ENCODE results near the gene SOX6. TPM values are rescaled to one million over a fixed set of nuclear protein-coding genes. Genes with fewer than 3 reads are reported as not detected.

The SOX6 gene
- total RNA-seq, 4 donors from 2014 or later, result 3.1 to 12.6 (median 7.6) TPM

DNA sequence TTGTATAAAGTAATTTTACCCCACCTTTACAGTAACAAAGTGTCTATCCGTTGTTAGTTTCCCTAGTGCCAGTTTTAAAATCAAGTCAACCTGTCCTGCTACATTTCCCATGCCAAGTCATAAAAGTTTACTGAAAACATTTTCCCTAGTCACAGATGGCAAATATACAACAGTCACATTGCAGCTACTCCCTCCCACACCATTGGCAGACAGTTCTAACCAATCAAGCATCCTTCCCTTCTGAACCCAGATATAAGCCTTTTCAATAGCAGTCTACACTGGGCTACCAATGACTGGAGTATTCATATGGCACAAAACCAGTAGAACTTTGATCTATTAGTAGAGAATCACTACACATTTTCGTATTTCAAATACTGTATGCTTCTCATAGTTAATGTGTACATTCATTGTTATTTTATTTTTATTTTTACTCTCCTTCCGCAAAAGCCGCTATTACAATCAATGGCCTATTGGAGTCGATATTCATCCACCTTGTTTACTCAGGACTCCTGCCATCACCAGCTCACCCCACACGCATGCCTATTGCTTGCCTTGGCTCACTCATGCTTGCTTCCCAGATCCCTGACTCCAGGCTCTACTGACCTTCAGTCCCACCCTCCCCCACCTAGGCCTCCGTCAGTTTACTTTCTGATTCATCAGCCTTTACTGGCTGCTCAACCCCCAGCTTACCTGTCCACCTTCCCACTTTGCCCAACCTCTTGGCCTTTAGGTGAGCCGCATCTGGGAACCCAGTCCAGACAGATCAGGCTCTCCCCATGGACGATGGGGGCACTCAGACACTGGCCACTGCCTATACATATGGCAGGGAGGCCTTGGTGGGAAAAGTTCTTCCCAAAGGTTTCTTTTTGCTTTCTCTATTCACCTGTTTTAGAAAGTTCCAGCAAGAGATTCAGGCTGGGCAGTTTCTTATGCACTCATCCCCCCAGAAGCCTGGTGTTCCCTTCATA is 408.4 kb downstream of the SOX6 start:
- TF ChIP-seq, protein P1, sequence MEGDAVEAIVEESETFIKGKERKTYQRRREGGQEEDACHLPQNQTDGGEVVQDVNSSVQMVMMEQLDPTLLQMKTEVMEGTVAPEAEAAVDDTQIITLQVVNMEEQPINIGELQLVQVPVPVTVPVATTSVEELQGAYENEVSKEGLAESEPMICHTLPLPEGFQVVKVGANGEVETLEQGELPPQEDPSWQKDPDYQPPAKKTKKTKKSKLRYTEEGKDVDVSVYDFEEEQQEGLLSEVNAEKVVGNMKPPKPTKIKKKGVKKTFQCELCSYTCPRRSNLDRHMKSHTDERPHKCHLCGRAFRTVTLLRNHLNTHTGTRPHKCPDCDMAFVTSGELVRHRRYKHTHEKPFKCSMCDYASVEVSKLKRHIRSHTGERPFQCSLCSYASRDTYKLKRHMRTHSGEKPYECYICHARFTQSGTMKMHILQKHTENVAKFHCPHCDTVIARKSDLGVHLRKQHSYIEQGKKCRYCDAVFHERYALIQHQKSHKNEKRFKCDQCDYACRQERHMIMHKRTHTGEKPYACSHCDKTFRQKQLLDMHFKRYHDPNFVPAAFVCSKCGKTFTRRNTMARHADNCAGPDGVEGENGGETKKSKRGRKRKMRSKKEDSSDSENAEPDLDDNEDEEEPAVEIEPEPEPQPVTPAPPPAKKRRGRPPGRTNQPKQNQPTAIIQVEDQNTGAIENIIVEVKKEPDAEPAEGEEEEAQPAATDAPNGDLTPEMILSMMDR (IDR thresholded peaks at IDR 0.05; ENCODE audit: low read depth), result no peak

- TF ChIP-seq, protein P1 (IDR thresholded peaks at IDR 0.05; ENCODE audit: low read depth), result no peak
These were observed 410.6 kb downstream of the SOX6 start for GRCh38 chr11:15945726-15946125.

DNA sequence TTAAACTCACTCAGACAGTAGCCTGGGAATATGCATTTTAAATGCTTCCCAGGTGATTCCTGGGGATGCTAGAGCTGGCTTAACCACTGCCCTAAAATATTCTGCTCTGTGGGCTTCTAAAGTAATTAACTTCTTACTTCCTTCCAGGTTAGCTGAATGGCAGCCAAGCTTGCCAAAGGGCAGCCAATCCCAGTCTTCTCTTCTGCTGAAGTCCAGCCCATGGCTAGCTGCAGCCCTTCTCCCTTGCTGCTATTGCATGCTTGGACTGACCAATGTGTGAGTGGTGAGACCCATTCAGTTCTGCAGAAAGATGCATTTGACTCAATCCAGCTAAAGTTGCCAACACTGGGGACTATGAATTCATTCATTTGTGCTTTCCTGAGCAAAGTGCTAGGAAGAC is 411.9 kb downstream of the SOX6 start:
- TF ChIP-seq, protein P1 (IDR thresholded peaks at IDR 0.05; ENCODE audit: low read depth), result no peak

DNA sequence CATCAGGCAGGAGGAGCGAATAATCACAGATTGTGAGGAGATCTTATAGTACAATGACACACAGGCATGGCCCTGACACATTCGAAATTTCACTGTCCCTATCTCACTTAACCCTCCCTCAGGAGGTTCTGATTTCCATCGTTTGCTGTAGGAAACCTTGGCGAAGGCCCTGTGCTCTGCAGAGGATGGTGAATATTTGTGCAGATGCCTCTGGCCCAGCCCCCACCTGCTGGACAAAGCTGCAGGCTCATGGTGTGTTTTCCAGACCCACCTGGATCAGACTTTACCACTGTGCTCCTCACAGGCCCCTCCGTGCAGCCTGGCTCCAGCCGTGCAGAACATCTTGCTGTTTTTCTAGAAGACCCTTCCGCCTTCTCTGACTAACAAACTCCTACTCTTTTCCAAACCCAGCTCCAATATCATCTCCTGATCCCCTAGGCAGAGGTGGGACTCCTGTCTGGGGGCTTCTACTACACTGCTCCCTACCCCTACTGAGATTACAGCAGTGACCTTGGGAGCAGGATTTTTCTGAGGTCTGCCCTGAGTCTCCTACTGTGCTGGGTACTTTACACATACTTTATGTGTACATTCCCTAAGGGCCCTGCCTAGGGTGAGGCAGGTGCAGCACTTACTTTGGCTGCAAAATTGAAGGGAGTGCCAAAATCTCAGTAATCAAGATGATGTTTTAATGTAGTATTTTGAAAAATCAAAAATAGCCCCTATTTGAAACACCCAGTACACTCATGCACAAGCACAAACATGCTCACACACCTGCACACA is 412.7 kb downstream of the SOX6 start:
- TF ChIP-seq, protein P1 (IDR thresholded peaks at IDR 0.05; ENCODE audit: low read depth), result no peak

DNA sequence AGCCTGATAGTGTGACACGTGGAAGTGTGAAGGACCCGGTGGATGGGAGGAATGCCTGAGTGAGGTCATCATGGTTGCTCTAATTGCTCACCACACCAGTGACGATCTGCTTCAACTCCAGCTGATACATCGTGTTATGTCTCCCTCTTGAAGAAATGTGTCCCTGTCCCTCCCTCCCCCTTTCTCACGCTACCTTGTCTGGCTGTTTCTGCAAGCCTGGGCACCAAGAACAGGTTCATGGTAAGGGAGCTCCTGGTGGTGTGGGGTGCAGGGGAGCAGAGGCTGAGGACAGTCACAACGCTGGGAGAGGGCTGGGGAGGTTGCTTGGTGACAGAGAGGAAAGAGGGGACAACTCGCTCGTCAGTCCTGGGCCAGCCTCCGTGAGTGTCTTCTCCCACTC is 413.4 kb downstream of the SOX6 start:
- TF ChIP-seq, protein P1 (IDR thresholded peaks at IDR 0.05; ENCODE audit: low read depth), result no peak

DNA sequence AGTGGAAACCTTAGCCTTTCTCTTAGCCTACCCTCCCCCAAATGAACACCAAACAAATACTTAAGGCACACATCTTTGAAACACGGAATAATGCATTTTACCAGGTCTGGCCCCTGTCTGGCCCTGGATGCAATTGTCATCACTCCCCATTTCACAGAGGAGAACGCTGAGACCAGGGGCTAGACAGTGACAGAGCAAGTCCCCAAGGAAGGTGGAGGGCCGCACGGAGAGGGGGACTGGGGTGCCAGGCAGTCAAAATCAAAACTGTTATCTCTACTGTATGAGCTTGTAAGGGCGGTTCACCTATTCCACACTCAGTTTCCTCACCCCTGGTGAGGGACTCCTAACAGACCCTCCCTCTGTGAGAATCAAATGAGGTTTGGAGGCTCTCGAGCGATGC is 414.2 kb downstream of the SOX6 start:
- TF ChIP-seq, protein P1 (IDR thresholded peaks at IDR 0.05; ENCODE audit: low read depth), result no peak

DNA sequence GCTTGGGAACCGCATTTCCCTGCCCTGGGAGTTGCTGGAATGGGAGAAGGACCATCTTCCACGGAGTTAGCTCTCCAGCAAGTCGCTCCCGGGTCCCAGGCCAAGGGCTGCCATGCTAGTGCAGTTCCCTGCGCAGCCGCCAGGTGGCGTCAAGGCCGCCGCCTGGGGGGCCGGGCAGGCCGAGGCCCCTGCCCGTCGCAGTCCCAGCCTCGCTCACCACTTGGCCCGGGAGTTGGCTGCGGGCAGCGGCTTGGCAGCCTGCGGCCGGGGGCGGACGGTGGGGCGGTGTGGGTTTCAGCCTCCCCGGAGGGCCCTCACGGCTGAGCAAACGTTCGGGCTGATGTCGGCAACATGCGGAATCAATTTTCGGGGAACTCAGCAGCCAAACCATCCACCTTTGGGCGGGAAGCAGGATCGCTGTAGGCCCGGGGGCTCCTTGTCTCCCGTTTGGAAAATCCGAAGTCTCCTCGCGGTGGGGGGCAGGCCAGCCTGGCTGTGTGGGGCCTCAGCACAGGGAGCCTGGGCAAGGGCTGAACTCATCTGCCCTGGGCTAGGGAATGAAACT is 415.1 kb downstream of the SOX6 start:
- TF ChIP-seq, protein P1 (IDR thresholded peaks at IDR 0.05; ENCODE audit: low read depth), result no peak
